Prostate gland (tissue), 2 donors: ENCODE results near the gene SLC16A10. TPM values are rescaled to one million over a fixed set of nuclear protein-coding genes. Genes with fewer than 3 reads are reported as not detected.

Experiments
- DNase-seq: peaks from one replicate; pipeline ENCODE4 v3.0.0-alpha.2; 2019; ENCODE audit warnings: low spot score
- H3K27ac ChIP-seq, 2 donors: fragments of 200-600 bp; sonication (generic); 2 replicates each; pipeline ENCODE4 v1.5.1; 2017 to 2019
- H3K27me3 ChIP-seq: fragments of 200-600 bp; sonication (generic); replicated peaks from 2 replicates; pipeline ENCODE4 v1.5.1; 2019; ENCODE audit not compliant: insufficient read depth
- H3K36me3 ChIP-seq, 2 donors: fragments of 200-600 bp; sonication (generic); 1 replicate in 1 of 2; 2 replicates in 1 of 2; pipeline versions ENCODE4 v1.5.1 to v1.8.1; 2017 to 2019
- H3K4me1 ChIP-seq: fragments of 200-600 bp; sonication (generic); replicated peaks from 2 replicates; pipeline ENCODE4 v1.5.1; 2019
- H3K4me3 ChIP-seq, 2 donors: fragments of 200-600 bp; sonication (generic); 2 replicates each; pipeline ENCODE4 v1.5.1; 2017 to 2019
- H3K9me3 ChIP-seq: fragments of 200-600 bp; sonication (generic); 2 replicates; pipeline ENCODE4 v1.5.1; 2017
- CTCF ChIP-seq, 4 experiments: fragments of 200-600 bp in 2 of 4; fragments of 450-650 bp in 2 of 4; sonication (generic) in 2 of 4; IDR thresholded peaks; 1 replicate in 3 of 4; 2 replicates in 1 of 4; pipeline ENCODE4 v1.5.1; 2016 to 2019; ENCODE audit warnings: antibody characterized with exemption in 4 of 4, mild to moderate bottlenecking in 2 of 4, moderate library complexity in 2 of 4
- POLR2A ChIP-seq: fragments of 450-650 bp; IDR thresholded peaks from one replicate; pipeline ENCODE4 v1.6.1; 2016; ENCODE audit warnings: antibody characterized with exemption, mild to moderate bottlenecking
- POLR2AphosphoS5 ChIP-seq: sonication (generic); formaldehyde crosslinking; IDR thresholded peaks from one replicate; pipeline ENCODE4 v1.6.1; 2017; ENCODE audit warnings: antibody characterized with exemption
- whole genome bisulfite sequencing: methylation state at CpG from one replicate; pipeline ENCODE4 v1.1.5; 2018; 5-methylcytosine and 5-hydroxymethylcytosine counted together
- intact Hi-C: fragments of 100-400 bp; cut with DNase I; formaldehyde crosslinking; loops from one replicate; pipeline ENCODE4 v1.14.2; 2022
- total RNA-seq, 2 donors: library from RNA; depleted of rRNA; stranded (reverse); fragments of >200 nt; gene quantifications; one replicate each; pipeline ENCODE4 v1.1.0, GENCODE V29; 2016

The SLC16A10 gene
- total RNA-seq, 2 donors from 2014 or later = 11.5 to 12.5 TPM

GRCh38 chr6:111243095-111243494, 155.8 kb downstream of the SLC16A10 start:
- Histone ChIP-seq H3K9me3 (no peaks in the 10 kb centered on the region), H3K27ac (no peak overlapping the region), H3K4me1 (no peaks in the 10 kb centered on the region), H3K36me3 (no peaks in the 10 kb centered on the region), H3K4me3 (no peak overlapping the region), H3K27me3 (no peaks in the 10 kb centered on the region)
- DNase-seq = no peak
- 89% methylated on average over 4 of the region's 4 CpGs for WGBS
- intact Hi-C loops = no loop called here
- TF ChIP-seq POLR2A (no peak), POLR2AphosphoS5 (no peak), CTCF (IDR thresholded peaks at IDR 0.05) (no peak)

- TF ChIP-seq POLR2A = no peak
- no peak for TF ChIP-seq POLR2AphosphoS5
- TF ChIP-seq CTCF (IDR thresholded peaks at IDR 0.05) = no peak
- Histone ChIP-seq H3K27me3 (no peaks in the 10 kb centered on the region), H3K4me1 (no peaks in the 10 kb centered on the region), H3K27ac (no peak overlapping the region), H3K9me3 (no peaks in the 10 kb centered on the region), H3K36me3 (no peaks in the 10 kb centered on the region), H3K4me3 (no peak overlapping the region)
- no peak for DNase-seq
- intact Hi-C loops = no loop called here
These were observed 161.5 kb downstream of the SLC16A10 start for GRCh38 chr6:111248789-111249188.

GRCh38 chr6:111250791-111251354, 163.6 kb downstream of the SLC16A10 start:
- intact Hi-C loops = loop anchor here (10.0 kb wide), 1 partner anchor 794 kb away; no protein-coding TSS in a partner anchor
- no peaks in the 10 kb centered on the region for H3K27me3 ChIP-seq
- H3K27ac ChIP-seq = no peak overlapping the region
- H3K36me3 ChIP-seq = no peaks in the 10 kb centered on the region
- 57% methylated on average over 4 of the region's 4 CpGs for WGBS
- no peak for TF ChIP-seq POLR2A
- TF ChIP-seq CTCF (IDR thresholded peaks at IDR 0.05) = no peak
- no peak overlapping the region for H3K4me3 ChIP-seq
- no peaks in the 10 kb centered on the region for H3K4me1 ChIP-seq
- no peak for DNase-seq
- H3K9me3 ChIP-seq = no peaks in the 10 kb centered on the region

- no peaks in the 10 kb centered on the region for H3K36me3 ChIP-seq
- no peak for DNase-seq
- H3K4me1 ChIP-seq = no peaks in the 10 kb centered on the region
- H3K9me3 ChIP-seq = no peaks in the 10 kb centered on the region
- H3K4me3 ChIP-seq = no peak overlapping the region
- no peak overlapping the region for H3K27ac ChIP-seq
- no peaks in the 10 kb centered on the region for H3K27me3 ChIP-seq
- TF ChIP-seq POLR2A = no peak
- no peak for TF ChIP-seq CTCF (IDR thresholded peaks at IDR 0.05)
- no peak for TF ChIP-seq POLR2AphosphoS5
- 66% methylated on average over 3 of the region's 3 CpGs for WGBS
- intact Hi-C loops = loop anchor here (10.0 kb wide), 1 partner anchor 792 kb away; no protein-coding TSS in a partner anchor
These were observed 165.4 kb downstream of the SLC16A10 start for GRCh38 chr6:111252726-111253125.

- 76% methylated on average over 9 of the region's 9 CpGs for WGBS
- DNase-seq = no peak
These were observed 166.9 kb downstream of the SLC16A10 start for GRCh38 chr6:111254004-111254778.

More at GRCh38 chr6:111254004-111254778, 166.9 kb downstream of the SLC16A10 start:
- Histone ChIP-seq H3K4me3 (no peak overlapping the region), H3K4me1 (no peaks in the 10 kb centered on the region), H3K27ac (no peak overlapping the region), H3K9me3 (no peaks in the 10 kb centered on the region), H3K27me3 (no peaks in the 10 kb centered on the region), H3K36me3 (no peaks in the 10 kb centered on the region)
- no peak for TF ChIP-seq CTCF (IDR thresholded peaks at IDR 0.05)
- TF ChIP-seq POLR2A = no peak
- intact Hi-C loops = loop anchor here (10.0 kb wide), 1 partner anchor 791 kb away; no protein-coding TSS in a partner anchor
